KMS-11 (cell line): ENCODE results near the gene RAN.

Experiments used
- H2AFZ ChIP-seq: fragments of 200-600 bp; sonication (generic); 2 replicates; pipeline ENCODE4 v1.6.1; 2016; ENCODE audit warnings: antibody characterized with exemption, mixed run types, low read depth
- H3K27ac ChIP-seq: fragments of 200-600 bp; sonication (generic); 2 replicates; pipeline ENCODE4 v1.6.1; 2016; ENCODE audit warnings: mild to moderate bottlenecking, mixed run types
- H3K27me3 ChIP-seq: fragments of 200-600 bp; sonication (generic); 2 replicates; pipeline ENCODE4 v1.6.1; 2017; ENCODE audit warnings: mild to moderate bottlenecking, low read depth, mixed run types, moderate library complexity; ENCODE audit not compliant: insufficient read depth
- H3K36me3 ChIP-seq: fragments of 200-600 bp; sonication (generic); 2 replicates; pipeline ENCODE4 v1.6.1; 2017; ENCODE audit warnings: mild to moderate bottlenecking, mixed run types; ENCODE audit not compliant: insufficient read depth
- H3K4me1 ChIP-seq: fragments of 200-600 bp; sonication (generic); 2 replicates; pipeline ENCODE4 v1.6.1; 2016; ENCODE audit warnings: mild to moderate bottlenecking, low read depth, mixed run types; ENCODE audit not compliant: poor library complexity, severe bottlenecking
- H3K4me2 ChIP-seq: fragments of 200-600 bp; sonication (generic); 2 replicates; pipeline ENCODE4 v1.7.0; 2016; ENCODE audit warnings: mild to moderate bottlenecking, mixed run types
- H3K4me3 ChIP-seq: fragments of 200-600 bp; sonication (generic); IDR thresholded peaks from 2 replicates; pipeline ENCODE4 v1.6.1; 2017; ENCODE audit warnings: low read depth, low read length, mixed read lengths; ENCODE audit not compliant: insufficient read depth
- H3K79me2 ChIP-seq: fragments of 200-600 bp; sonication (generic); 2 replicates; pipeline ENCODE4 v1.6.1; 2016; ENCODE audit warnings: low read depth, mixed run types; ENCODE audit not compliant: insufficient read depth
- H3K9ac ChIP-seq: fragments of 200-600 bp; sonication (generic); 2 replicates; pipeline ENCODE4 v1.6.1; 2016; ENCODE audit warnings: mild to moderate bottlenecking, mixed run types
- H4K20me1 ChIP-seq: fragments of 200-600 bp; sonication (generic); 2 replicates; pipeline ENCODE4 v1.6.1; 2016; ENCODE audit warnings: mild to moderate bottlenecking, mixed run types; ENCODE audit not compliant: insufficient read depth
- CTCF ChIP-seq: fragments of 200-600 bp; sonication (generic); conservative IDR thresholded peaks from 2 replicates; pipeline ENCODE4 v1.6.1; 2017; ENCODE audit warnings: low read depth, mild to moderate bottlenecking, antibody characterized with exemption, low read length, moderate library complexity, mixed read lengths

Gene RAN

GRCh38 chr12:130922511-130922953 is 50.7 kb downstream of the RAN start:
- no peaks in the 10 kb centered on the region for H4K20me1 ChIP-seq
- no peaks in the 10 kb centered on the region for H3K36me3 ChIP-seq
- H3K4me1 ChIP-seq = no peaks in the 10 kb centered on the region
- no peaks in the 10 kb centered on the region for H3K27me3 ChIP-seq
- no peak overlapping the region for H3K4me2 ChIP-seq
- H2AFZ ChIP-seq = no peak overlapping the region
- no peak for TF ChIP-seq CTCF
- H3K79me2 ChIP-seq = no peaks in the 10 kb centered on the region
- no peak overlapping the region for H3K4me3 ChIP-seq
- no peak overlapping the region for H3K27ac ChIP-seq
- no peak overlapping the region for H3K9ac ChIP-seq

GRCh38 chr12:130924966-130925665 is 53.2 kb downstream of the RAN start:
- no peak overlapping the region for H2AFZ ChIP-seq
- no peak overlapping the region for H3K4me2 ChIP-seq
- no peaks in the 10 kb centered on the region for H4K20me1 ChIP-seq

GRCh38 chr12:130925666-130926015 is 53.8 kb downstream of the RAN start:
- H3K4me3 ChIP-seq = no peak overlapping the region
- H3K4me2 ChIP-seq = no peak overlapping the region
- no peak for TF ChIP-seq CTCF
- H3K4me1 ChIP-seq = no peaks in the 10 kb centered on the region
- H3K9ac ChIP-seq = no peak overlapping the region
- H4K20me1 ChIP-seq = no peaks in the 10 kb centered on the region
- no peak overlapping the region for H2AFZ ChIP-seq
- no peak overlapping the region for H3K27ac ChIP-seq
- no peaks in the 10 kb centered on the region for H3K36me3 ChIP-seq
- H3K27me3 ChIP-seq = no peaks in the 10 kb centered on the region
- H3K79me2 ChIP-seq = no peaks in the 10 kb centered on the region

More at GRCh38 chr12:130924966-130925665, 53.2 kb downstream of the RAN start:
- no peaks in the 10 kb centered on the region for H3K79me2 ChIP-seq
- no peak overlapping the region for H3K27ac ChIP-seq
- no peaks in the 10 kb centered on the region for H3K36me3 ChIP-seq
- H3K4me1 ChIP-seq = no peaks in the 10 kb centered on the region
- no peak overlapping the region for H3K9ac ChIP-seq
- H3K27me3 ChIP-seq = no peaks in the 10 kb centered on the region
- TF ChIP-seq CTCF = no peak
- H3K4me3 ChIP-seq = no peak overlapping the region
